Erythroblast (primary cell): Measurements from ENCODE around the gene RNF167.

Experiments used
- GATA1 ChIP-seq: IDR thresholded peaks from 2 replicates; pipeline ENCODE4 v1.6.1; 2011; ENCODE audit warnings: low read depth, mild to moderate bottlenecking, control low read depth, low read length, moderate library complexity
- POLR2A ChIP-seq: IDR thresholded peaks from 2 replicates; pipeline ENCODE4 v1.6.1; 2011; ENCODE audit warnings: mild to moderate bottlenecking, low read length

- TF ChIP-seq POLR2A = no peak
- TF ChIP-seq GATA1 = no peak
Measured at GRCh38 chr17:4972322-4972721, 32.3 kb downstream of the RNF167 start.
